Uterus (tissue), 4 donors: ENCODE data around the gene ABCA6. TPM values are rescaled to one million over a fixed set of nuclear protein-coding genes. Genes with fewer than 3 reads are reported as not detected.

ENCODE experiments used
- DNase-seq, 2 donors: peaks; one replicate each; pipeline ENCODE4 v3.0.0-alpha.2; 2019 to 2020
- H3K27ac ChIP-seq, 2 donors: fragments of 200-600 bp; sonication (generic); 1 replicate in 1 of 2; 2 replicates in 1 of 2; pipeline ENCODE4 v1.5.1; 2016 to 2018
- H3K27me3 ChIP-seq, 2 donors: fragments of 200-600 bp; sonication (generic); one replicate each; pipeline ENCODE4 v1.5.1; 2018 to 2019; ENCODE audit warnings: control low read depth in 1 of 2
- H3K36me3 ChIP-seq, 2 donors: fragments of 200-600 bp; sonication (generic); one replicate each; pipeline ENCODE4 v1.5.1; 2019; ENCODE audit warnings: control low read depth in 1 of 2
- H3K4me1 ChIP-seq, 2 donors: fragments of 200-600 bp; sonication (generic); one replicate each; pipeline ENCODE4 v1.5.1; 2018 to 2019; ENCODE audit warnings: control low read depth in 1 of 2
- H3K4me3 ChIP-seq, 2 donors: fragments of 200-600 bp; sonication (generic); 1 replicate in 1 of 2; 2 replicates in 1 of 2; pipeline ENCODE4 v1.5.1; 2018 to 2019; ENCODE audit warnings: mild to moderate bottlenecking in 1 of 2
- H3K9me3 ChIP-seq, 2 donors: fragments of 200-600 bp; sonication (generic); one replicate each; pipeline ENCODE4 v1.5.1; 2019; ENCODE audit warnings: control low read depth in 1 of 2
- POLR2A ChIP-seq, 2 donors: fragments of 450-650 bp; IDR thresholded peaks; one replicate each; pipeline ENCODE4 v1.6.1; 2016; ENCODE audit warnings: antibody characterized with exemption in 2 of 2, mild to moderate bottlenecking in 1 of 2, moderate library complexity in 1 of 2
- intact Hi-C: fragments of 100-400 bp; cut with DNase I; formaldehyde crosslinking; loops from one replicate; pipeline ENCODE4 v1.15.1; 2023; ENCODE audit warnings: low total_unique reads
- total RNA-seq, 4 donors: library from RNA; depleted of rRNA in 3 of 4; stranded (reverse); fragments of >200 nt in 3 of 4; gene quantifications; one replicate each; pipeline versions ENCODE4 v1.1.0 to v1.2.4, GENCODE V29; 2014 to 2023
- TF ChIP-seq, protein P1 (sequence below), 4 experiments: fragments of 200-600 bp in 2 of 4; fragments of 450-650 bp in 2 of 4; sonication (generic) in 2 of 4; IDR thresholded peaks; one replicate each; pipeline ENCODE4 v1.5.1; 2016 to 2019; ENCODE audit warnings: antibody characterized with exemption in 4 of 4, mild to moderate bottlenecking in 2 of 4, moderate library complexity in 1 of 4
- donor health status: DM: yes; HTN: yes; CAD: no.

Gene ABCA6
- total RNA-seq, 4 donors from 2014 or later, result 13.5 to 65.6 (median 45.7) TPM

DNA sequence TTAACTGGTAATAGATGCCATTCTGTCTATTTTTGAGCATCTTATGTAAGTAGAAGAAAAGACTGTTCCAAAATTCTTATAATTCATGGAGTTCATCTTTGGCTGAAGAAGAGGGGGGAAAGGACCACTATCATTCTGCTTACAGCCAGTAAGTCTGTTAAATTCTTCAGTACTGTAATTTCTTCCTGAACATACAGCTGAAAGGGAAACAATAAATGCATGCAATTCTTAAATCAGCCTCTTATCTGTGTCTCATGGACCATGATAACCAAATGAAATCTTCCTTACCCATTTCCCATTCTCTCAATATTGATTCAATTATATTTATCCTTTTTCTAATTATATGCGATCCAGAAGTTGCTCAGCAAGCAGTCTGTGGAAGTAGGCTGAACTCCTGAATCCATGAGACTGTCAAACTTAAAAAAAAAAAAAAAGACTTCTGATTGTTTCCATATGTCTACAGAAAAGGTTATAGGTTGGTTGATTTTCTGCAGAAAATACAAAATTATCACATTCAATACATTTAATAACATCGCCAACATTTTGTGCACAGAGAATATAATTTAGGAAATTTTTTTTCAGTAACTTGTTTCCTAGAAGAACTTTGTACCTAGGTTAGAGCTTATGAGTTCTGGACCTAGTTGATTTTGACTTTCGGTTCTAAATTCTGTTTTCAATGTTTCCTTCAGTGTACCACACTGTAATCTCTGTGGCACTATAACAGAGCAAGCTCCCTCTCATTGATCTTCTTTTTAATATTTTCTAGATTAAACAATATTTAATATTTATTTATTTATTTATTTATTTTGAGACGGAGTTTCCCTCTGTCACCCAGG is 79.8 kb downstream of the ABCA6 start:
- Histone ChIP-seq H3K9me3 (no peaks in the 10 kb centered on the region), H3K4me1 (no peaks in the 10 kb centered on the region), H3K4me3 (no peak overlapping the region), H3K36me3 (no peaks in the 10 kb centered on the region), H3K27me3 (no peaks in the 10 kb centered on the region), H3K27ac (peak overlapping the region; percentile 62 to 73)
- no peak for TF ChIP-seq POLR2A (IDR thresholded peaks at IDR 0.05)
- TF ChIP-seq, protein P1, sequence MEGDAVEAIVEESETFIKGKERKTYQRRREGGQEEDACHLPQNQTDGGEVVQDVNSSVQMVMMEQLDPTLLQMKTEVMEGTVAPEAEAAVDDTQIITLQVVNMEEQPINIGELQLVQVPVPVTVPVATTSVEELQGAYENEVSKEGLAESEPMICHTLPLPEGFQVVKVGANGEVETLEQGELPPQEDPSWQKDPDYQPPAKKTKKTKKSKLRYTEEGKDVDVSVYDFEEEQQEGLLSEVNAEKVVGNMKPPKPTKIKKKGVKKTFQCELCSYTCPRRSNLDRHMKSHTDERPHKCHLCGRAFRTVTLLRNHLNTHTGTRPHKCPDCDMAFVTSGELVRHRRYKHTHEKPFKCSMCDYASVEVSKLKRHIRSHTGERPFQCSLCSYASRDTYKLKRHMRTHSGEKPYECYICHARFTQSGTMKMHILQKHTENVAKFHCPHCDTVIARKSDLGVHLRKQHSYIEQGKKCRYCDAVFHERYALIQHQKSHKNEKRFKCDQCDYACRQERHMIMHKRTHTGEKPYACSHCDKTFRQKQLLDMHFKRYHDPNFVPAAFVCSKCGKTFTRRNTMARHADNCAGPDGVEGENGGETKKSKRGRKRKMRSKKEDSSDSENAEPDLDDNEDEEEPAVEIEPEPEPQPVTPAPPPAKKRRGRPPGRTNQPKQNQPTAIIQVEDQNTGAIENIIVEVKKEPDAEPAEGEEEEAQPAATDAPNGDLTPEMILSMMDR (IDR thresholded peaks at IDR 0.05), result no peak
- intact Hi-C loops, result no loop called here
- no peak for DNase-seq

DNA sequence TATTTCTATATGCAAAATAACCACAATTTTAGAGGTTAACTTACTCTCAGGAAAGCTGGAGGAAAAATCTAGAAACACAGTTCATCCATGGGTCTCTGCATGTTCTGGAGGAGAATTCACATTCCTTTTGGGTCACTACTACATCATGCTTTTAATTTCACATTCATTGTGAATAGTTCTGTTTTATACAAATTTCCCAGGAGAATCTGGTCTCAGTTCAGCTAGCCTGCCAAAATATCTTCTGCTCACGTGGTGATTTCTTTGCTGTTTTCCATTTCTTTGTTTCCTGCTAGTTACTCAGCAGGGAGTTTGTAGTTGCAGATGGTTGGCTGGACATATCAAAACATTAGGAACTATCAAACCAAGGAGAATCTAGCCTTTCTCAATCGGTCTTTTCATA is 80.9 kb downstream of the ABCA6 start, which contains the start of gene ABCA9:
ABCA9 (minus strand) TSS at position 106 of the 400 bp plus-strand sequence. CDS start 9,801 bp downstream, outside the sequence.
- intact Hi-C loops, result no loop called here
- Histone ChIP-seq H3K27me3 (no peaks in the 10 kb centered on the region), H3K4me3 (peak within 1 kb of the TSS in 1 of 2 donors; percentile 18), H3K36me3 (no peaks in the 10 kb centered on the region), H3K9me3 (peaks cover 0 to 3% of the 10 kb centered on the region in 2 donors), H3K27ac (peak within 1 kb of the TSS; percentile 62 to 73), H3K4me1 (no peaks in the 10 kb centered on the region)
- TF ChIP-seq, protein P1 (IDR thresholded peaks at IDR 0.05), result no peak
- no peak for TF ChIP-seq POLR2A (IDR thresholded peaks at IDR 0.05)
- DNase-seq, result peak in 1 of 2 donors; percentile 42

- H3K4me1 ChIP-seq, result no peaks in the 10 kb centered on the region
- intact Hi-C loops, result no loop called here
- TF ChIP-seq POLR2A (IDR thresholded peaks at IDR 0.05), result no peak
- TF ChIP-seq, protein P1 (IDR thresholded peaks at IDR 0.05), result no peak
- H3K36me3 ChIP-seq, result no peaks in the 10 kb centered on the region
- H3K27ac ChIP-seq, result peak overlapping the region; percentile 62 to 73
- no peaks in the 10 kb centered on the region for H3K27me3 ChIP-seq
- no peak for DNase-seq
- H3K9me3 ChIP-seq, result peaks cover 0 to 3% of the 10 kb centered on the region in 2 donors
- peak overlapping the region in 1 of 2 donors; percentile 18 for H3K4me3 ChIP-seq
These were observed 82.1 kb downstream of the ABCA6 start for GRCh38 chr17:69059458-69060175.

DNA sequence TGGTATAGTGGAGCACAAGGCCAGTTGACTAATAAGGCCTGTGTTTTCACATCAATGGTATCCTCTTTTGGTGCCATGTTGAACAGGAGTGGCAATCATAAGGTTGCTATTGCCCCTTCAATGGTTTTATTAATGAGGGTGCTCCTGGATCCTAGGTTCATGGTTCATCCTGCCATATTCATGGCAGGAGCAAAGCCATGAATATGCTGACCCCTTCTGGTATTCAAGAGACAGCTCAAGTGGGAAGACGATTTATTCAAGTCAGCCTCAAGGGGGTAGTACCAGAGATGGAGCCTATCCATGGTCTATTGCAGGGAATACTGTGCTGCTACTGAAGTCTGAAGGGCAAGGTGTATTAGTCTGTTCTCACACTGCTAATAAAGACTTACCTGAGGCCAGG is 83.5 kb downstream of the ABCA6 start:
- intact Hi-C loops, result no loop called here
- peak overlapping the region in 1 of 2 donors; percentile 62 for H3K27ac ChIP-seq
- no peak for DNase-seq

More for the DNA sequence above, 83.5 kb downstream of the ABCA6 start:
- H3K36me3 ChIP-seq, result no peaks in the 10 kb centered on the region
- TF ChIP-seq POLR2A (IDR thresholded peaks at IDR 0.05), result no peak
- TF ChIP-seq, protein P1 (IDR thresholded peaks at IDR 0.05), result no peak
- no peaks in the 10 kb centered on the region for H3K4me1 ChIP-seq
- H3K9me3 ChIP-seq, result peaks cover 0 to 9% of the 10 kb centered on the region in 2 donors
- H3K27me3 ChIP-seq, result no peaks in the 10 kb centered on the region
- H3K4me3 ChIP-seq, result no peak overlapping the region
